C1 segment of cervical spinal cord (tissue), 14 donors: Measurements from ENCODE around the gene ARMH1.

Experiments used
- DNase-seq, 14 donors: peaks; one replicate each; lab custom pipeline; 2025; lab: John Stamatoyannopoulos, UW

Gene ARMH1

DNA sequence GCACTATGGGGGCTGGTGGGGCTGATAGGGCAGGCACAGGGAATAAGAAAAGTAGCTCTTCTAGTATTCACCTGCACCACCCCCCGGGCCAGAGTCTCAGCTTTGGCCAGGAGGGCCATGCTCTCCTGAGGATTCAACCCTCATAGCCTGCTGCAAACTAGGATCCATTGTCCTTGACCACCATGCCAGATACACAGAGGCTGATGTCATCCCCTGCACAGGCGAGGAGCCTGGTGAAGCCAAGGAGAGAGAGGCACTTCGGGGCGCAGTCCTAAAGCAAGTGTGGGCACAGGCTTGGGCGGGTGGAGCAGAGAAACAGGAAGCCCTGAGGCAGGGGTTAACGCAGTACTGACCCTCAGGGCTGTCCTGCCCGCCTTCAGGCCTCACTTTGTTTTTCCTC, 29.7 kb upstream of the ARMH1 start:
- DNase-seq = peak in 1 of 14 donors; percentile 49

DNA sequence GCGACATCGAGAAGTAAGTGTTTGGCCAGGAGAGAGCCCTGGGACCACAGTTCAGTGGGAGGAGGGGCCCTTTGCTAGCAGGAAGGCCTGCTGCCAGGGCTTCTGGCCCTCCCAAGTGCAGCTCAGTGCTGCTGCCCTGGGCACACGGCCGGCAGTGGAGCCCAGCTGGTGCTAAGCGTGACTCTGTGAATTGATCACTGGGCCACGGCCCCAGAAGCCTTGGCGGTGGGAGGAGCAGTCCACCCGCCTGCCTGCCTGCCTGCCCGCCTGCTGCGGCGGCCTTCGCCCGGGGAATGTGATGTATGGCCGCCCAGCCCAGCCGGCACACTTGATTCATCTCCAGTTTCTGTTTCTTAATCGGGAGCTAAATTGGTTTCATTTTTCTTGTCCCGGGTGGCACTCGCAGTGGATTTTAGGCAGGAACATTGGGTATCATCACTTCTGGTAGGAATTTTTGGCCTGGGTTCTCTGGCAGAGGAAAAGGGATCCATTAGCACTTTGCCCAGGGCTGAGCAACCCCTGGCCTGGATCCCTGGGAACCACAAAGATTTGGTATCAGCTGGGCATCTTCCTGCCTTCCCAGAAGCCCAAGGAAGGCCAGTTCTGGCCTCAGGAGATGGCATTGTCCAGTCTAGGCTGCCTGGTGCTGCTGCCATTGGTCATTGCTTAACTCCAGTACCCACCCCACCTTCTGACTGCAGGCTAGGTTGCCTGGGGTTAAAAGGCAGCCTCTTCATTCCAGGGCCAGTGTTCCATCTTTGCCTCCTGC, 28.9 kb upstream of the ARMH1 start:
- DNase-seq = peak in 13 of 14 donors; percentile 46 to 90 (median 80)

DNA sequence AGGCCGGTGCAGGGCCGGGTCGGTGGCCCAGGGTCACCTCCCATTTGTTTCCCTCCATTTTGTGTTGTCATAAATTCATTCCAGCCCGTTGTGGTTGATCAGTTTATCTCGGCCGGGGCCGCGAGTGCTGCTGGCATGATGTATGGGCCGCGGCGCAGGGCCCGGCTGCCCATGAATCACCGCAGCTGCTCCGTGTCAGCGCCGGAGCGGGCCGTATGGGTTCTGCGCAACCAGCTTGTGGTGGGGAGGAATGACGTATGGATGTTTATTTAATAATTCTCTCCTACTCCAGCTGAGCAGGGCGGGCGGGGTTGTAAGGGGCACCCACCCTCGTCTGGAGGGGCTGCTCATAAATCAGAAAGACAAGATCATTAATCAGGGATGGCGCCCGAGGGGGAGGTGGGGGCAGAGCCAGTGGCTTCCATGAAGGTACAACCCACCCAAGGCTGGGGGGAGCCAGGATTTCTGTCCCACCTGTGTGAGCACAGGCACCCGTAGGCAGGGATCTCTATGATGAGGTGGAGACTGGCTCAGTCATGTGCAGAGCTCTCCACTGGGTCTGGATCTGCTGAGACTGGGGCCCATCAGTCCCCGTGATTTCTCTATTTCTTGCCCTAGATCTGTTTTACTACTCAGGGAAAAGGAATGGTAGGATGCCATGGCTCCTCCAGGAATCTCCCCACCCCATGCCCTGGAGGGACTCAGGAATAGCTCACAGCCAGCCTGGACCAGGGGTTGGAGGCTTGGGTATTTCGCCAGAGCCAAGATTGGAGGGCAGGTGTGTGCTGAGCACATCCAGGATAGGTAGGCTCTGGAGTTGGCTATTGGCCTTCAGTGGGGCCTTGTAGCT, 28.0 kb upstream of the ARMH1 start:
- no peak for DNase-seq

DNA sequence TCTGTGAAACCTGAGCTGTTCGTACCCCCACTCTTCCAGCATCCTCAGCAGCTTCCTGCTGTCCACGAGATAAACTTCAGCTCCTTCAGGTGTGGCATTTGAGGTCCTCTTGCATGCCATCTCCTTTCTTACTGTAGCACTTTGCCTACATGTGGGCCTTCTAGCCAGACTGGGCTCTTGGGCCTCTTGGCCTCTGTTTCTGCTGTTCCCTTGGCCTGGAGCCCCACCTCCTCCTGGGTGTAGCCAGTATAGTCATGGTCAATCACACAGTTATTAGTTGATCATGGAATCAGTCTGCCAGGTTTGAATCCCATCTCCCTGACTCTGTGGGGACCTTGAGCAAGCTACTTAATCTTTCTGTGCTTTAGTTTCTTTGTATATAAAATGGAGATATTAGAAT, 26.6 kb upstream of the ARMH1 start:
- no peak for DNase-seq

DNA sequence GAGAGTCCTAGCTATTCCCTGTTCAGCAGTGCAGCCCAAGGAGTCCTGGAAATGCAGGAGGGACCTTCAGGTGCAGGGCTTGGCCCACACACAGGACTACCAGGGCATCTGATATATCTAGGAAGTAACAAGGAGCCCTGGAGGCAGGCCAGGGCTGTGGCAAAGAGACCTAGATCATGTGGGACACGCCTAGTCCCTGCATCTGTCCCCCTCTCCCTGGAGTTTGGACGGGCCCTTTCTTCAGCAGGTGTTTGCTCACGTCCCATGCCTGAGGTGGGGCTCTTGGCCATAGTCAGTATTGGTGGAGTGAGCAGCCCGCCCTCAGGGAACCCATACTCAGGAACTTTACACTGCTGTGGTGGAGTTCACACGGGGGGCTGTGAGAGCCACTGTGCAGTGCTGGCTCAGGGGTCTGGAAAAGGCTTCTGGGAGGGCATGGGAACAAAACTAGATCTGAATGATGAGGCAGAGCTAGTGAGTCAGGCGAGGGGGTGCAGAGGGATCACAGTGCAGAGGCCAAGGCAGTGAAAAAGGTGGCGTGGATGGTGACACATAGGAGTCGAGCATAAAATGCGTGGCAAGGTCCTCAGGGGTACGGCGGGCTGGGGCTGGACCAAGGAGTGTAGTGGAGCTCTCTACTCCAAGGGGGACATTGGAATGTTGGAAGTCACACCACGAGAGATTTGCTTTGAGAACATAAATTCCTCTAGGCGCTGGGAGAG, 25.8 kb upstream of the ARMH1 start:
- DNase-seq = no peak

DNA sequence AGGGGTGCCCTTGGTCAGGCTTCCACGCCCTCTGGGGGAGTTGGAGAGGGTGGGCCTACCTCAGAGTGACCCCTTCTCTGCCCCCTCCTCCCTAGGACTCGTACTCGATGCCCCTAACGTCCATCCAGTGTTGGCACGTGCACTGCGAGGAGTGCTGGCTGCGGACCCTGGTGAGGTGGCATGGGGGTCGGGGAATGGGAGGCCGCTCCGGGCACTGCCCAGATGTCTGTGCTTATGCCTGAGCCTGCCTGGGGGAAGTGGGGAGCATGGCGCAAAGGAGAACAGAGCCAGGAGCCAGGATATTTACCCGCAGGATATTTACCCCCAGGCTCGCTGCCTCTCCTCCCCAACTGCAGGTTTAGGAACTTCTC, 24.7 kb upstream of the ARMH1 start:
- DNase-seq = no peak

DNA sequence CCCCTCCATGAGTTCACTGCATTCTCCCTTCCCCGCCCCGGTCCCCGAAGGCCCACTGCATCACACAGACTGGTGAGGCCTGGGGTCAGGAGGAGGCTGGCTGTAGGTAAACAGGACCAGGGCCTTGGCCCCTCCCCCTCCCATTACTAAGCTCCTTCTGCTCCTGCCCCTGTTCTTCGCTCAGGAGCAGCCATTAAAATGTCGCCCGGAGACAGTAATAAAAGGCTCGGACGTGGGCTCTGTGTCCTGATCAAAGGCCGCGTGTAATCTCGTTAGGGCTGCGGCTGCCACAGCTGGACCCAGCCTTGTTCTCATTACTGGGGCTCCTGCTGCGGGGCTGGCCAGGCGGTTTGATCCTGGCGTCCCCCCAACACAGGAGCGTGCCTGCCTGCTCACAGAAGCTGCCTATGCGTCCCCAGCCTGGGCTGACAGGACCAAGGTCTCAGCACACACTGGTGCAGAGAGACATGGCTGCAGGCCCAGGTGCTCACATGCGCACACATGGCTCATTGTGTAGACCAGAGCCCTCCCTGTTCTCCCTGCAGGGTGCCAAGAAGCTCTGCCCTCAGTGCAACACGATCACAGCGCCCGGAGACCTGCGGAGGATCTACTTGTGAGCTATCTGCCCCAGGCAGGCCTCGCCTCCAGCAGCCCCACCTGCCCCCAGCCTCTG, 24.2 kb upstream of the ARMH1 start:
- peak in 1 of 14 donors; percentile 34 for DNase-seq

DNA sequence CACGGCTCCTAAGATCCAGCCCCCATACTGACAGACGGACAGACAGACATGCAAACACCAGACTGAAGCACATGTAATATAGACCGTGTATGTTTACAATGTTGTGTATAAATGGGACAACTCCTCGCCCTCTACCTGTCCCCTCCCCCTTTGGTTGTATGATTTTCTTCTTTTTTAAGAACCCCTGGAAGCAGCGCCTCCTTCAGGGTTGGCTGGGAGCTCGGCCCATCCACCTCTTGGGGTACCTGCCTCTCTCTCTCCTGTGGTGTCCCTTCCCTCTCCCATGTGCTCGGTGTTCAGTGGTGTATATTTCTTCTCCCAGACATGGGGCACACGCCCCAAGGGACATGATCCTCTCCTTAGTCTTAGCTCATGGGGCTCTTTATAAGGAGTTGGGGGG, 23.4 kb upstream of the ARMH1 start:
- no peak for DNase-seq

DNA sequence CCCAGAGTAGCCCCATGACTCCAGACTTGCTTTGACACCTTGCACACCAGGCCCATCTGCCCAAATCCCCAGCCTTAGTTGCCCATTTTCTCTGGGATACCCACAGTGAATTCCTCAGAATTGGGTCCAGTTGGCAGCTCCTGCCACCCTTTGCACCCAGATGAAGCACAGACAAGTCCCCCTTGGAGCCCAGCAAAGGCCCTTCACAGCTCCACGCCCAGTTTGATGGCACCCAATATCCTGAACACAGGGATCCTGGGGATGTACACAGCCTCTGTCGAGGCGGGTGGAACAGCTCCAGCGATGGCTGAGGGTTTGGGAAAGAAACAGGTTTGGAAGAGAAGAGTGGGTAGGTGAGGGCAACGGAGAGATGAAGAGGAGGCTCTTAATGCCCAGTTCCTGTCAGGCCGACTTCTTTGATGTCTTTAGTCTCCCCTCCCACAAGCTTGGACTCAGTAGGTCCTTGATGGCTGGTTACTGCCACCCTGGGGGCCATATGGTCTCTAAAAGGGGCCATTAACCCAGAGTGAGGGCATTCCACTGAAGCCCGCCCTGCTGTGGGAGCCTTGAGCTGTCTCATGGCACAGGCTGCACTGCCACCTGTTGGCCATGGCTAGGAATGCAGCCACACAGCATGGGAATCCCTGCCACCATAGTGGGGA, 21.9 kb upstream of the ARMH1 start:
- peak in 12 of 14 donors; percentile 27 to 83 (median 64) for DNase-seq

DNA sequence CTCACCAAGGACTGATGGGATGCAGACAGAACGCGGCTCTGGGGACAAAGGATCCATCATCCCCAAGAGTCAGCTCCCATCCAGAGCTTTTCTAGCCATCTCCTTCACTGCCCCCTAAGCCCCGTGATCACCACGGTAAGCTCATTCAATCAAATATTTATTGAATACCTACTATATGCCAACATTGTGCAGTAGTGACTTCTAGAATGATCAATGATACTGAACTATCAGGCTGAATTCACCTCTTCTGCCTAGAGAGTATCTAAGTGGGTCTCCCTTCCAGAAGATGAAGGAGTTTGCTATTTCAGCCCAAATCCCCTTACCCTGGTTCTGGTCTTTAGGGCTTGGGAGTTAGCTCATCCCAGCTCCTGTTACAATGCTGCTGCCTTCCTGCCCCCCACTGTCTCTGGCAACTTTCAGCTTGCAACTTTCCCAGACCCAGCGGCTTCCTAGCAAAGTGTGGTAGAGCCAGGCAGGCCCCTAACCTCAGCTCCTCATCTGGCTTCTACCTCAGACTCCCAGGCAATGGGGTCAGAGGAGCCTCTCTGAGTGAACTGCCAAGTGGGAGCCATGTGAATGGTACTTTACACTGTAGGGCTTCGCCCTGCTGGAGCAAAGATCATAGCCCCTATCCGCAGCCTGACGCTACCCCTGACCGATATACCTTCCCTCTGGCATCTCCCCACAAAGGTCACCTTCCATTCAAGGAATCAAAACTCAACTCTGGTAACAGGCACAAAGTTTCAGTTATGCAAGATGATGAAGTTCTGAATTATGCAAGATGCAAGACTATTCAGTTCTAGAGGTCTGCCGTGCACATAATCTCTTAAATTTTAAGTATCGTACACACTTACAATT, 21.2 kb upstream of the ARMH1 start:
- no peak for DNase-seq

DNA sequence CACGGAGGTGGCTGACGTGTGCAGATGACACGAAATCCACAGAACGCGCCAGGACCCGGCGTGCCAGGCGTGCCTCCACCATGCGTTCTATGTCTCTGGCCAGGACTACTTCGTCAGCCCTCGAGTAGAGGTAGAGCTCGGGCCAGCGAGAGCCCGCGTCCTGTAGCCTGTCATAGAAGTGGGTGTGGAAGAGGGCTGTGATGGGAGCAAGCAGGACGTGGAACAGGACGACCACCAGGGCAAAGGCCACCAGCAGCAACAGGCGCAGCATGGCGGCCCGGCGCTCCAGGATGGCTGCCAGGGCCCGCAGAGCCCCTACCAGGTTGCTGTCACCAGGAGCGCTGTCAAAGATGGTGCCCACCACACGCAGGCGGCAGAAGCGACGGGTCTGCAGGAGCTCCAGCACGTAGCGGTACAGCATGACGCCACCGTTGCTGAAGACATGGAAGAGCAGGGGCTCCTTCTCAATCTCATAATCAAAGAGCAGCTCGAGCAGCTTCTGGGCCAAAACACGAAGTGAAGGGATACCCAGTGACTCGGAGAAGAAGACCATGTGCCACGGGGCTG, 19.8 kb upstream of the ARMH1 start:
- no peak for DNase-seq

DNA sequence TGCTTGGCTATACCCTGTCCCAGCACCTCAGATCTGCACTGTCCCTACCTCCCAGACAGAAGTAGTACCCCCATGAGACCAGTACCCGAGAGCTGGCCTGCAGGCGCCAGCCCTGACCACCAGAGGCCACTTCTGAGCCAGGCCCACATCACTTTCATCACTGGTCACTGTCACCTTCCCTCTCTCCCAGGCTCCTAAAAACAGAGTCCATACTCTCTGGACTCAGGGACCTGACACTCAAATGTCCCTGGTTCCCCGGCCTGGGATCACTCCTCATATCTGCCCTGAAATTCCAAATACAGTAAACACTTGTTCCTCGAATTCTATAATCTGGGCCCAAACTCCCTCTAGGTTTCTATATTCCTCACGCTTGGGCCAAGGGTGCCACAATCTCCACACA, 18.9 kb upstream of the ARMH1 start:
- peak in 1 of 14 donors; percentile 22 for DNase-seq

DNA sequence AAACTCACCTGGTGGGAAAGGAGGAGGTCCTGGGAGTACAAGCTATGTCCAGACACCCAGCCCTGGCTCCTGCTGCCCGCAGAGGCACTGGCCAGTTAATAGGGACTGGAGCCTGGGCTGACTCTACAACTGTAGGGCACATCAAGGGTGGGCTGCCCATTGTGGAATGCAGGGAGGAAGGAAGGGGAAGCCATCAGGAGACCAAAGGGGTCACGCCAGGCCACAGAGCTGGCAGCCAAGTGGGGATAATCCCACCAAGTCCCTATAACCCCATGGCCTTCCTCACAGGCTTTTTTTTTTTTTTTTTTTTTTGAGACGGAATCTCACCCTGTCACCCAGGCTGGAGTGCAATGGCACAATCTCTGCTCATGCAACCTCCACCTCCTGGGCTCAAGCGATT, 14.9 kb upstream of the ARMH1 start:
- no peak for DNase-seq

DNA sequence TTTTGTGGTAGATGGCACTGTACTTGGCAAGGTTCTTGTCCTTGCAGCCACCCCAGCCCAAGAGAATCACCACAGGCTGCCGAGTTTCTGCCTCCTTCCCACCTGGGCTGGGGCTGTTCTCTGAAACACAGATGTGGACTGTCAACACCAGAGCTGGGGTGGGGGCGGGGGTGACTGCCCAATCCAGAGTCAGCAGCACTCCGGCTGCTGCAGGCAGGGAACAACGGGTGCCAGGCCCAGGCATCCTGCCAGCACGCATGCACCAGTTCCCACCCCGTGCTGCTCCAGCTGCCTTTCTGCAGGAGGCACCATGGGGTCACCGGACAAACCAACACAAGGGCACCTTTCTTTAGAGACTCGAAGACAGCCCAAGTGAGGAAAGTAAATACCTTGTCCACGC, 14.3 kb upstream of the ARMH1 start:
- peak in 12 of 14 donors; percentile 42 to 86 (median 72) for DNase-seq

DNA sequence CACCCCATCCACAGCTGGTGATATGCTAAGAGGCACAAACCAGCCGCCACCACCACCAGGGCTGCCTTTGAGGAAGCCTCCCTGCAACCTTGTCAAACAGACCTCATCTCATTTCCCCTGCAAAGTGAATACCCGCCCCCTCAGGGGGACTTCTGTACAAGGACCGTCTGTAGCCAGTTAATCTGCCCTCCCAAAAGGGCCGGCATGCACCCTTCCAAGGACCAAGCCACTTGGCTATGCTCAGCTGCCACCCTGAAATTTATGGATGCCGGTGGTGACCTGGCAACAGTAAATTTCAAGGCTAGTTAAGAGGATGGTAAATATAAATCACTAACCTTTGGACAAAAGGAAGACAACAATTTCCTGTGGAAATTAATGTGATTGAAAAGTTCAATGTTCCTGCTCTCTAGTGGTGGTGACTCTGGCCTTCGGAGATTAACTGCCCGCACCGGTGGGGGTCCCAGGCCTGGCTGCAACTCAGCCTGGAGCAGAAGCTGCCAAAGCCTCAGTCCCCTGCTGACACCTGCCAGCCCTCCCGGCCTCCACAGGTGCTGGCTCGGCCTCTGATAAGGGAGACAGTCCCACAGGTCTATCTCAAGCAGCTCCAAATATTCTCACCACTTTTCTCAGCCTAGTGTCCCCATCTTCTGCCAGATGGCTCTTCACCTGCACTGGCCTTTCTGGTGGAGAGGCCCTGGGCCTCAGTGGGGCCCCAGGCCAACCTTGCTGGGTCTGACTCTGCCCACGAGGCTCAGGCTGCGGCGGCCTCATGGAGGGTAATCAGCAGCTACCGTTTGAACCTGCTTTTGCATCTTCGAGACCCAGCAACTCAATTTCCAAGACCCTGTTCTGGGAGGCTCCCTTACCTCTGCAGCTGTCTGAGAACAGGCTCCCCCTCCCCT, 12.5 kb upstream of the ARMH1 start:
- DNase-seq = no peak

DNA sequence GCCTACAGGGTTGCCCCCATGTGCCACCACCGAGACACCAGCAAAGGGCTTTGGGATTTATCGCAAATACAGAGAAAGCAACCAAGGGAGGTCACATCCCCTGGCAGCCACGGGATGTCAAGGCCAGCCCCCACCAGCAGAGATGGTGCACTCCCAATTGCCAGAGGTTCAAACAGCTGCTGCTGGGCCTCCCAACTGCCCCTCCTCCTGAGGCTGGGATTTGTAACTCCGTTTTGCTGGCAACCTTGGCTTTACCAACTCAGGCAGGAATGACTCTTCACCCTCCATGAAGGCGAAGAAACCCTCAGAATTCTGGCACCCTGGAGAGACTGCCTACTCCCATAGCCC, 11.9 kb upstream of the ARMH1 start:
- DNase-seq = no peak

DNA sequence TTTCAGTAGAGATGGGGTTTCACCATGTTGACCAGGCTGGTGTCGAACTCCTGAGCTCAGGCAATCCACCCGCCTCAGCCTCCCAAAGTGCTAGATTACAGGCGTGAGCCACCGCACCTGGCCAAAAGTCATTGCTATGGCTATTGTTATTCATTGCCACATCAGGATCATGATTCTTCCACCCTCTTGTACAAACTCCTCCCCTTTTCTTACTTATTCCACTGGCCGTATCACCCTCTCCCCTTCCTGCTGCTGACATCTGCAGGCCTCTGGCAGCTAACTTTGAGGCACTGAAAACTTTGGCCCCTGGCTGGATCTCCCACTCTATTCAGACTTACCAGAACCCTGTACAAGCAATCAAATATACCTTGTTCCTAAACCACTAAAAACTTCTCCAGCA, 11.1 kb upstream of the ARMH1 start:
- no peak for DNase-seq

DNA sequence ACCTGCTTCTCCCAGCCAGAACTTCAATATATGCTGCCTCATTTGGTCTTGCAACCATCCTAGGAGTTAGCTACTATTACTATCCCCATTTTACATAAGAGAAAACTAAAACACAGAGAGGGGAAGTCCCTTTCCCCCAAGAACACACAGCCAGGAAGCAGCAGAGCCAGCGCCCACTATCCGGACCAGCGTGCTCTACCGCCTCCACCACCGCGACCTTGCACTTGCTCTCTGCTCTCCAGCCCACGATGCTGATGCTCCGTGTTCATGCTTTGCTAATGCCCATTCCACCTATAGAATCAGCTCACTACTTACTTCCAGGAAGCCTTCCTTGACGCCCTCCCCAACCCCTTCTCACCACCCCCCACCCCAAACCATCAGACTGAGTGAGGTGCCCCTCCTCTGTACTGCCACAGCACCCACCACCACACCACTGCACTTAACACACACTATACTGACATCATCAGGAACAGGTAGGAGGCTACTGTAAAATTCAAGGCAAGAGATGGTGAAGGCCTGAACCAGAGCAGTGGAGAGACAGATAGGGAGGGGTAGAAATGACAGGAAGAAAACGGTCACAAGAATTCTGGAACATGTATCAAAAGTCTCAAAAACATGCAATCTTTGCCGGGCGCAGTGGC, 9.7 kb upstream of the ARMH1 start:
- no peak for DNase-seq
